Measurements from ENCODE around the gene POLR2F. TPM values are rescaled to one million over a fixed set of nuclear protein-coding genes. Genes with fewer than 3 reads are reported as not detected.

The POLR2F gene
- total and polyA plus RNA-seq, 11 donors: 60.7 to 218 (median 78.2) TPM

- no peak for TF ChIP-seq POLR2A (IDR thresholded peaks at IDR 0.05)
- TF ChIP-seq, protein P1, sequence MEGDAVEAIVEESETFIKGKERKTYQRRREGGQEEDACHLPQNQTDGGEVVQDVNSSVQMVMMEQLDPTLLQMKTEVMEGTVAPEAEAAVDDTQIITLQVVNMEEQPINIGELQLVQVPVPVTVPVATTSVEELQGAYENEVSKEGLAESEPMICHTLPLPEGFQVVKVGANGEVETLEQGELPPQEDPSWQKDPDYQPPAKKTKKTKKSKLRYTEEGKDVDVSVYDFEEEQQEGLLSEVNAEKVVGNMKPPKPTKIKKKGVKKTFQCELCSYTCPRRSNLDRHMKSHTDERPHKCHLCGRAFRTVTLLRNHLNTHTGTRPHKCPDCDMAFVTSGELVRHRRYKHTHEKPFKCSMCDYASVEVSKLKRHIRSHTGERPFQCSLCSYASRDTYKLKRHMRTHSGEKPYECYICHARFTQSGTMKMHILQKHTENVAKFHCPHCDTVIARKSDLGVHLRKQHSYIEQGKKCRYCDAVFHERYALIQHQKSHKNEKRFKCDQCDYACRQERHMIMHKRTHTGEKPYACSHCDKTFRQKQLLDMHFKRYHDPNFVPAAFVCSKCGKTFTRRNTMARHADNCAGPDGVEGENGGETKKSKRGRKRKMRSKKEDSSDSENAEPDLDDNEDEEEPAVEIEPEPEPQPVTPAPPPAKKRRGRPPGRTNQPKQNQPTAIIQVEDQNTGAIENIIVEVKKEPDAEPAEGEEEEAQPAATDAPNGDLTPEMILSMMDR (IDR thresholded peaks at IDR 0.05): no peak
- Histone ChIP-seq H3K36me3 (no peaks in the 10 kb centered on the region), H3K27ac (no peak overlapping the region), H3K4me1 (peaks cover 0 to 19% (median 1%) of the 10 kb centered on the region in 12 donors), H3K9me3 (no peaks in the 10 kb centered on the region), H3K27me3 (no peaks in the 10 kb centered on the region), H3K4me3 (no peak overlapping the region)
- DNase-seq (no peak), ATAC-seq (no peak)
- WGBS, 4 donors: 80 to 87% (median 85%) methylated on average over 6 of the region's 6 CpGs
- intact Hi-C loops (cut with DNase I): no loop called here
Measured at GRCh38 chr22:37994049-37994448, 40.5 kb downstream of the POLR2F start.

GRCh38 chr22:37994982-37995381 is 41.5 kb downstream of the POLR2F start:
- ATAC-seq: no peak

DNA sequence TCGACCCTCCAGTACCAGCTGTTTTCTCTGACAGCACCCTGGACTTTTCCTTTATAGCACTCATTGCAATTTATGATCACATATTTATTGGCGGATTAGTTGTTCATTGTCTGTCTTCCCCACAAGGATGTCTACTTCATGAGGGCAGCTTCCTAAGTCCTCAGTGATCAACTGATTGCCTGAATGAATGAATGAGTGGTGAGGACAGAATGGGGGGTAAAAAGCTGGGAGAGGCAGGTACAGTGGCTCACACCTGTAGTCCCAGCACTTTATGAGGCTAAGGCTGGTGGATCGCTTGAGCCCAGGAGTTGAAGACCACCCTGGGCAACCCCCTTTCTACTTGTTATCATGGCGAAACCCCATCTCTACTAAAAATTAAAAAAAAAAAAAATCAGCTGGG is 42.0 kb downstream of the POLR2F start:
- WGBS, 4 donors: 67 to 89% (median 88%) methylated on average over 4 of the region's 4 CpGs
- Histone ChIP-seq H3K36me3 (no peaks in the 10 kb centered on the region), H3K4me1 (peaks cover 0 to 11% (median under 1%) of the 10 kb centered on the region in 12 donors), H3K27ac (no peak overlapping the region), H3K9me3 (no peaks in the 10 kb centered on the region), H3K4me3 (no peak overlapping the region), H3K27me3 (no peaks in the 10 kb centered on the region)
- DNase-seq (no peak), ATAC-seq (no peak)
- no peak for TF ChIP-seq POLR2A (IDR thresholded peaks at IDR 0.05)
- TF ChIP-seq, protein P1 (IDR thresholded peaks at IDR 0.05): no peak
- intact Hi-C loops (cut with DNase I): no loop called here

More at GRCh38 chr22:37994982-37995381, 41.5 kb downstream of the POLR2F start:
- H3K9me3 ChIP-seq: no peaks in the 10 kb centered on the region
- no peaks in the 10 kb centered on the region for H3K27me3 ChIP-seq
- 82 to 90% (median 84%) methylated on average over 5 to 6 of the region's 6 CpGs for WGBS, 4 donors
- intact Hi-C loops (cut with DNase I): no loop called here
- peaks cover 0 to 16% (median 3%) of the 10 kb centered on the region in 12 donors for H3K4me1 ChIP-seq
- no peak for DNase-seq
- TF ChIP-seq, protein P1 (IDR thresholded peaks at IDR 0.05): no peak
- TF ChIP-seq POLR2A (IDR thresholded peaks at IDR 0.05): no peak
- no peak overlapping the region for H3K4me3 ChIP-seq
- no peak overlapping the region for H3K27ac ChIP-seq
- H3K36me3 ChIP-seq: no peaks in the 10 kb centered on the region

DNA sequence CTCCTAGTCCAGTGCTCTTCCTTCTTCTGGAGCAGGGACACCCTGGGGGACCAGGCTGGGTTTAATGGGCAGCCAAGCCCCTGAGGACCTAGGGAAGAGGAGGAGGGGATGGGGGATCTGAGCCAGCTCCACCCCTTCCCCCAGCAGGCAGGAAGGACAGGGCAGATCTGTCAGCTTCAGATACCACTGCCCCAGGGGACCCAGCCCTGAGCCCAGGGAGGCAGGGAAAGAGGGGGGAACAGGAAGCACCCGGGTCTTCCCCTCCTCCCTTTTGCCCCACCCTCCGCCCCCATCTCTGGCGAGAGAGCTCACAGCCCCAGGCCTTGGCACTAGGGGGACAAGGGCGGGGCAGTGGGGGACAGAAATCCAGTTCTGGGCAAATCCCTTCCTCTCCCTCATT is 42.6 kb downstream of the POLR2F start:
- whole genome bisulfite sequencing, 4 donors: 47 to 82% (median 57%) methylated on average over 2 to 4 of the region's 4 CpGs
- TF ChIP-seq, protein P1 (IDR thresholded peaks at IDR 0.05): no peak
- TF ChIP-seq POLR2A (IDR thresholded peaks at IDR 0.05): no peak
- H3K27me3 ChIP-seq: no peaks in the 10 kb centered on the region
- DNase-seq (no peak), ATAC-seq (peak in 1 of 4 donors; percentile 13)
- H3K36me3 ChIP-seq: no peaks in the 10 kb centered on the region
- no peaks in the 10 kb centered on the region for H3K9me3 ChIP-seq
- H3K4me1 ChIP-seq: peaks cover 0 to 8% (median 0%) of the 10 kb centered on the region in 12 donors
- intact Hi-C loops (cut with DNase I): no loop called here
- no peak overlapping the region for H3K27ac ChIP-seq
- no peak overlapping the region for H3K4me3 ChIP-seq
